GM13977 (cell line): ENCODE results near the gene PLA2G4E.

Experiments used
- DNase-seq: peaks from one replicate; pipeline ENCODE4 v3.0.0; 2012; ENCODE audit warnings: low spot score
- CTCF ChIP-seq: IDR thresholded peaks from 2 replicates; pipeline ENCODE4 v1.5.1; 2012; ENCODE audit warnings: mild to moderate bottlenecking, control low read depth; ENCODE audit not compliant: insufficient read depth; ENCODE audit errors: extremely low read depth, missing control alignments
- in situ Hi-C: fragments of 300-500 bp; cut with MboI; formaldehyde crosslinking; loops from one replicate; pipeline ENCODE4 v1.12.0; 2022; ENCODE audit warnings: low sequenced_read_pairs, low pct_unique_long_range_greater_than_20kb, mixed read lengths, inconsistent platforms; ENCODE audit not compliant: unreplicated experiment

The PLA2G4E gene

GRCh38 chr15:42066764-42067415 lies 46.0 kb upstream of the PLA2G4E start:
- no peak for TF ChIP-seq CTCF
- in situ Hi-C loops = loop anchor here (10.0 kb wide), 1 partner anchor 68 kb away; no protein-coding TSS in a partner anchor
- DNase-seq = no peak

GRCh38 chr15:42065468-42065867 lies 44.6 kb upstream of the PLA2G4E start:
- no peak for TF ChIP-seq CTCF
- DNase-seq = no peak
- in situ Hi-C loops = loop anchor here (10.0 kb wide), 1 partner anchor 69 kb away; no protein-coding TSS in a partner anchor

- in situ Hi-C loops = loop anchor here (10.0 kb wide), 1 partner anchor 70 kb away; no protein-coding TSS in a partner anchor
- no peak for TF ChIP-seq CTCF
- DNase-seq = no peak
These were observed 44.2 kb upstream of the PLA2G4E start for GRCh38 chr15:42065033-42065432.

DNA sequence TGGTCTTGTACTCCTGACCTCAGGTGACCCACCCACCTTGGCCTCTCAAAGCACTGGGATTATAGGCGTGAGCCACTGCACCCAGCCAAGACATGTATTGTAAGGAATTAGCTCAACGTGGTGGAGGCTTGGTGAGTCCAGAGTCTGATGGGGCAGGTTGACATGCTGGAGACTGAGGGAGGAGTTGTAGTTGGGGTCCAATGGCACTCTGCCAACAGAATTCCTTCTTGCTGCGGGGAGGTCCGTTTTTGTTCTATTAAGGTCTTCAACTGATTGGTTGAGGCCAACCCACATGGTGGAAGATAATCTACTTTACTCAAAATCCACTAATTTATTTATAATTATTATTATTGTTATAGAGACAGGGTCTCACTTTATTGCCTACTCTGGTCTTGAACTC lies 43.4 kb upstream of the PLA2G4E start:
- no peak for DNase-seq
- in situ Hi-C loops = loop anchor here (5.0 to 10.0 kb wide), 2 partner anchors 71 to 72 kb away; no protein-coding TSS in a partner anchor
- TF ChIP-seq CTCF = no peak

DNA sequence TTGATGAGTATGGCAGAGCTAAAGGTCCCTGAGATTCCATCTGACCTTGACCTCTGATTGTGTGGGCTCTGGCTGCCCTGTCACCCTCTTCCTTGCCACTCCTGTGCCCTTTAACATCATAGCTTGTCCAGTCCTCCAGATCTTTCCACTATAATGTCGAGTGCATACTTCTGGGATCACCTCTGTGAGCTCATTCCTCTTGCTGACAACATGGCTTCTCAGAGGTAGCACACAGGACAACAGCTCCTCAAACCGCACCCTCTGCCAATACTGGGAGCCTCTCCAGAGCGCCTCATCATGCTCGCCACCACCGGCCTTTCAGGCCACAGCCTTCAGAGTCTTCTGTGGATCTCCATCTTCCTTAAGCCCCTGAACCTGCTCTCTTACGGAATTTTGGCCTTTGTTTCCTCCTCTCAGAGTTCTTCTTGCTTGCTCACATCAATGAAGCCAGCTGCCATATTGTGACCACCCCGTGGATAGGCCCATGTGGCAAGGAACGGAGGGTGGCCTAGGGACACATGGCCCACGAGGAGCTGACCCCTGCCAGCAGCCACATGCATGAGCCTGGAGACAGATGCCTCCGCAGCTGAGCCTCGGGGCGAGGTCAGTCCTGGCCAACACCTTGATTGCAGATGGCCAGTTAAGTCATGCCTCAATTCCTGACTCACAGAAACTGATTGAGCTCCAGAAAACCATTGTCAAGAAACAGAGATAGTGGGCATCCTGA lies 42.4 kb upstream of the PLA2G4E start:
- DNase-seq = no peak
- in situ Hi-C loops = loop anchor here (5.0 to 10.0 kb wide), 2 partner anchors 71 to 72 kb away; no protein-coding TSS in a partner anchor
- TF ChIP-seq CTCF = no peak

GRCh38 chr15:42062284-42062806 lies 41.5 kb upstream of the PLA2G4E start:
- no peak for TF ChIP-seq CTCF
- in situ Hi-C loops = loop anchor here (5.0 to 10.0 kb wide), 2 partner anchors 70 to 72 kb away; no protein-coding TSS in a partner anchor
- no peak for DNase-seq
